NCI-H524 treated with DMSO at 0.1 percent for 48 hours (cell line): ENCODE data around the gene STAC.
"Not testable (repeated sequence)": the region's sequence is repeated elsewhere in the genome, so short reads cannot be mapped to it uniquely, and the experiment has no call there.

Source experiments
- DNase-seq: peaks from one replicate; lab custom pipeline; 2025; lab: John Stamatoyannopoulos, UW

The STAC gene

DNA sequence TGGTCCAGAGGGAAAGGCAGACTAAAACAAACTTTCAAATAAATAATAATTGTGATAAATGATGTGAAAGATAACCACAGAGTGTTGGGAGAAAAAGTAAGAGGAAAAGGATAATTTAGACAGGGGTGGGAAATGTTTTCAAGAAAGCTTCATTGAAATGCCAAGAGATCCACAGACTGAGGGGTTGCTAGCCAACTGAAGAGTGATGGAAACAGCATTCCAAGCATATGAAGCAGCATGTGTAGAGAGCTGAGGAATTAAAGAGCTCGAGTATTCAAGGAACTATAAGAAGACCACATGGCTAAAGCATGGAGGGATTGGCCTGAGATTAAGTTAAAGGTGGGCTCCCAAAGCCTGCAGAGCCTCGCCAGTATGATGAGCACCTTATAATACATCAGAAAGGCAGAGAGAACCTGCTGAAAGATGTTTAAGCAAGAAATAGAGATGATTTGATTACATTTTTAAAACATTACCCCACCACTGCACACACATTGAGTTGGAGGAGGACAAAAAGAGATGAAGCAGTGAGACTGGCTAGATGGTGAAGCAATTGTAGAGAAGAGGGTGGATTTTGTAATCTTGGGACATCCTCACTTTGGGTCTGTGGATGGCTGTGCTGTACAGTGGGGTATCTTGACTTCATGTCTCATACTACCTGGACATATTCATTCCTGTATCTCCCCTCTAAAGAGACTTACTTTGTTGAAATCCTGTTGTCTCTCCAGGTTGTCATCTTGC is 100.8 kb downstream of the STAC start:
- DNase-seq, result no peak

DNA sequence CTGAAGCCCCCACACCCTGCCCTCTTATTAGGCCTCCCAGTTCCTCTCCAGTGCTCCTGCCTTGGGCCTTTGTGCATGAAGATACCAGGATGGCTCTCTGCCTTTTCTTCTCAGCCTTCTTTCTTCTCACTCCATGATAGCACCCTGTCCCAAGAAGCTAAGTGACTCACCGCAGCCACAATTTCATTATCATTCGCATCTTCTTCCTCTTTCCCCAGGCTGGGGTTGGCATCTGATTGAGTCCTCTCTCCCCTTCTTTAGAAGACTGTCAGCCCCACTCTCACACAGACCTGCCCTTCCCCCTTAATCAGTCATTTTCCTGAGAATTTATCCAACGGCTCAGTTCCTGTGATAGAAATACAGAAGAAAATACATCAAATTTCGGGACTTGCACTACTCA is 102.0 kb downstream of the STAC start:
- DNase-seq, result no peak

DNA sequence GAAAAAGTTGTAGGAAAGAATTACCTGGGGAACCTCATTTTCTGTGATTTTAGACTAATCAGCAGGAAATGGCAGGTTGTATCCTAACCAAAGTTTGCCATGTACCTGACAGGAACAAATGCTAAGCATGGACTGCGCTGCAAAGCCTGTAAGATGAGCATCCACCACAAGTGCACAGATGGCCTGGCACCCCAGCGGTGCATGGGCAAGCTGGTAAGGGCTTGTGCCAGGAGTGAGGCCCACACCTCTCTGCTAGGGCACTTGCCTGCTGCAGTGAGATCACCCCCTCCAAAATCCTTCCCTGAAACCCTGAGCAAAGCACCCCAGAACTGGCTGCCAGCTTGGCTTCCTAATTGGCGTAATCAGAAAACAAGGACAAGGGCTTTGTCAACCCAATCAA is 102.6 kb downstream of the STAC start:
- no peak for DNase-seq

DNA sequence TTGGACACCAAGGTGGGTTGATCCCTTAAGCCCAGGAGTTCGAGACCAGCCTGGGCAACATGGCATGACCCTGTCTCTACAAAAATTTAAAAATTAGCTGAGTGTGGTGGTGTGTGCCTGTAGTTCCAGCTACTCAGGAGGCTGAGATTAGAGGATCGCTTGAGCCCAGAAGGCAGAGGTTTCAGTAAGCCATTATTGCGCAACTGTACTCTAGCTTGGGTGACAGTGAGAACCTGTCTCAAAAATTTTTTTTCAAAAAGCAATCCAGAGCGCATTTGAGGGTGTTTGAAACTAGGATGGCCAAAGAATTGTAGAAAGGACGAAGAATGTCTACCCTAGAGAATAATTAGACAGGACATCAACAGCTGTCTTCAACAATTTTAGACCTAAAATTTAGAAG is 103.4 kb downstream of the STAC start:
- DNase-seq, result no peak

DNA sequence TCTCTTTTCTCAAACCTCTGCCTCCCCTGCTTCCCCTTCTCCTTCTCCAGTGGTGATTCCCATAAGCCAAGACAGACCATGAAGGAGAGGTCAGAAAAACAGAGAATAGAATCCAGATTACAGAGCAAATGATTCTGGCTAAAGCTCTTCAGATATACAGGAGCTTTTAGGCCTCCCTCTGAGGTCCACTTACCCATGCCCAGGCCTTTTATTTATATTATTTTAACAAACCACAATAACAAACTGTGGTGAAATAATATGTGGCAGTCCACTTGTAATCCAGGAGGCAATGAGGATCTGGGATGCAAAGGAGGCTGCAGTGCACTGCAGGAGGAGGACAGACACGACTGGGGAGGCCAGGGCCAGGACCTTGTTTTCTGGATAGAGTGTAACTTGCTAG is 104.1 kb downstream of the STAC start:
- no peak for DNase-seq

DNA sequence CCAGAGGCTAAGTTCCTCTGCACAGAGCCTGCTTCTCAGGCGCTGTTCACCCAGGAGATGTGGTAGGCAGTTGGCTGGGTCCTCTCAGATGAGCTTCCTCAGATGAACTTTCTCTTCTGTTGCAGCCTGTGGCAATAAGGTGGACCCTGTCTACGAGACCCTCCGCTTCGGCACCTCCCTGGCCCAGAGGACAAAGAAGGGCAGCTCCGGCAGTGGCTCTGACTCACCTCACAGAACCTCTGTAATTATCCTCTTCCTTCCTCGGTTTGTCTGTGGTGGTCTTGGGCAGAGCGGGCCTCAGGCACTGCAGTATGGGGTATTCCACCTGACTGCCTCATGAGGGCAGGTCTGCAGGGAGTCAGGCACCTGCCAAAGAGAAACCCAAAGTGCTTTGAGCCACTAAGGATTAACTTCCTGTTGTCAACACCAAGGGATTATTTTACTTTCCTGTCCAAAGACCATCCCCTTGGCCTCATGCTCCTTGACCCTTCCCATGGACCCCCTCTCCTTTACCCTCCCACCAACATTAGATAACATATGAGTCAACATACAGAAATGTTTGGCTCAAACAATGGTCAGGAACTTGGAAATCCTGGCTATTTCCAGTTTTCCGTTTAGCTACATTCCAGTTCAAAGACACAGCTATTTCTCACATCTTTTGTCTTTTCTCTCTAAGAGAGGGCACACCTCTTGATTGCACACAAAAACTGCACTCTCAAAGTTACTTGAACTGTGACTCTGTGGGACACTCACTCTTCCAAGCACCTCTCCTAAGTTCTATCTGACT is 105.9 kb downstream of the STAC start:
- no peak for DNase-seq

DNA sequence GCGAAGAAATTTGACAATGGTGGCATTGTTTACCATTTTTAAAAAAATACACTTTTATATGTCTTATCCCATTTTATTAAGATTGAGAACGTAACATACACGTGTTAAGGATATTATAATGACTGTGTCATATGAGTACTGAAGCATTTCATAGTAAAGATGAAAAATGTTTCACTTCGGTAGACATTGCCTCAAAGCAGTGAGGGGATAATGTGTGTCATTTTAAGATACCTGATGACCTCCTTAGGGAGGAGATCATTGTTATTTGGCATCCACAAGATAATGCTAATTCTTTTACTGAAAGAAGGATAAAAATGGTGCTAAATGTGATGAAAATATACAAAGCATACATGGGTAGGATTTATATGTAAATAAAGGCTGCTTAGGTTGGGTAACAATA is 107.3 kb downstream of the STAC start:
- DNase-seq, result no peak

DNA sequence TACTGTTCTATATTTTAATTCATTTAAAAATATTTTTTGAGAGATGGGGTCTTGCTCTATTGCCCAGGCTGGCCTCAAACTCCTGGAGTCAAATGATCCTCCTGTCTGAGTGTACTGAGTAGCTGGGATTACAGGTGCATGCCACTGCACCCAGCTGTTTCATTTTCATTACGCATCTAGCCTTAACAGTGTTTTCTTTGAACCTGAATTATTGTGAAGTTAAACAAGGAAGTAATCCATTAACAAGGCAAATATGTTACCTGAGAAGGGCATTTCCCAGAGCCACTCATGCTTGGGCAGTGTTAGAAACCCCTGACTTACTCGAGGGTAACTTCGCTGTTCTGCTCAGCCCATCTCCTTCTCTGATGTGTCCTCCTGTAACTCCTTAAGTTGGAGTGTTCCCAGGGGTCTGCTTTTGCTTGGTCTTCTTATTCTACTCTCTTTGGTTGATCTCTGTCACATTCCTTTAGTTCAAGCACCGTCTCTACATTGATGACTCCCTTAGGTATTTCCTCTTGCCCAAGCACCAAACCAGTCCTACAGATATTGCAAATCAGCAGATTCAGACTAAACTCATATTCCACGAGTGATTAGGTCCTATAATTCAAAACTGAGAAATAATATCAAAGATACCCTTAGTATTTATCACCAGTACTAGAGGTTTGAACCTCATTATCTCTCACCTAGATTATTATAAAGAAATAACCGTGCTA is 107.9 kb downstream of the STAC start:
- no peak for DNase-seq

DNA sequence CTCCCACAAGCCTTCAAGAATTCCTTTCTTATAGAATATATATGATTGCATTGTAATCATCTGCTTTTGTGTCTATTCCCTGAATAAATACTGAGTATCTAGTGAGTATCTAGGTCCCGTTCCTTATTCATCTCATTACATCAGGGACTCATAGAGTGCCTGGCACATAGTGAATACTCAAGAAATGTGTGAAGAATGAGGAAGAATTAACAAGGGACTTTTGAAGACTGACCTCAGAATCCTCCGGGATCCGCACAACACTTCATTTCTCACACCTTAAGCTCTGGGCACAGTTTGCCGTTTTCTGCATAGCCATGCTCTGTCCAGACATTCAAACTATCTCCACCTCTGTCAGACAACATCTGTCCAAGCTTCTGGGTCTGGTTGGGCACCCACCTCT is 108.8 kb downstream of the STAC start:
- no peak for DNase-seq

DNA sequence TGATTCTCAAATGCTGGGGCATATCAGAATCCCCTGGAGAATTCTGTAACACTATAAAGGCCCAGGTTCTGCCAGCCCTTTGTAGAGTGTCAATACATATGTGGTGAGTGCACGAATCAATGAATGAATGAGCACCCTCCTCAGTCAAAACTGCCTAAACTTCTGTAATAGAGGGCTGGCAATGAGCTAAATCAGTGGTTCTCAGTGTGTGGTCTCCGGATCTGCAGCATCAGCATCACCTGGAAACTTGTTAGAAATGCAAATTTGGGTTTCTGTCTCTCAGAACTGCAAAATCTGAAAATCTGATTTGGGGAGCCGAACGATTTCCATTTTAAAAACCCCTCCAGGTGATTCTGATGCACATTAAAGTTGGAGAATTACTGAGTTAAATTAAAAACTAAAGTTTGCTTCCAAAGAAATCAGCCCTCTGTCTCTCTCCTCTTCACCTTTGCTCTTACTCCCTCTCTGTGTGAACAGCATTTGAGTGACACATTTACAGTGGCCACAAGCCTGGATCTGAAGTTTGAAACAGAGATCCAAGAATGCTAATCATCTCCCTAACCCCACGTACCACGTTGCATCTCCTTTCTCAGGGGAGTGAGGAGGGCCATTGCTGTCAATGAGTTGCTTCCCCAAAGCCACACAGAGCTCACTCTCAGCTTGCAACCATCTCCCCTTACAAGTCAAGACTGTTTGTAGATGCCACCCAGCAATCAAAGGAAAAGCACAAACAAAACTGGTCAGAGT is 109.5 kb downstream of the STAC start:
- no peak for DNase-seq

DNA sequence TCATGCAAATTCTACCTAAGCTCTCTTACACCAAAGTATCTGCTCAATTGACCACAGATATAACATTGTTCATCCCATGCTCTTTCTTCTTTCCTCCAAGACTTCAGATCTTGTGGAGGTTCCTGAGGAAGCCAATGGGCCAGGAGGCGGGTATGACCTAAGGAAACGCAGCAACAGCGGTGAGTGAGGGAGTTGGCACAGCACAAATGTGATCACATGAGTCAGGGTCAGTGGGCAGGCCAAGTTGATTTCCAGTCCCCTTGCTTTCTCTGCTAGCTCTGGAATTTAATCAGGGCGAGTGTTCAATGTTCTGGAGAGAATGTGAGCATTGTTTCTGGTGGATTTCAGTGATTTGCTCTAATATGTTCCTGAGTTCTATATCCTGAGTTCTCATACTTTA is 112.7 kb downstream of the STAC start:
- no peak for DNase-seq

DNA sequence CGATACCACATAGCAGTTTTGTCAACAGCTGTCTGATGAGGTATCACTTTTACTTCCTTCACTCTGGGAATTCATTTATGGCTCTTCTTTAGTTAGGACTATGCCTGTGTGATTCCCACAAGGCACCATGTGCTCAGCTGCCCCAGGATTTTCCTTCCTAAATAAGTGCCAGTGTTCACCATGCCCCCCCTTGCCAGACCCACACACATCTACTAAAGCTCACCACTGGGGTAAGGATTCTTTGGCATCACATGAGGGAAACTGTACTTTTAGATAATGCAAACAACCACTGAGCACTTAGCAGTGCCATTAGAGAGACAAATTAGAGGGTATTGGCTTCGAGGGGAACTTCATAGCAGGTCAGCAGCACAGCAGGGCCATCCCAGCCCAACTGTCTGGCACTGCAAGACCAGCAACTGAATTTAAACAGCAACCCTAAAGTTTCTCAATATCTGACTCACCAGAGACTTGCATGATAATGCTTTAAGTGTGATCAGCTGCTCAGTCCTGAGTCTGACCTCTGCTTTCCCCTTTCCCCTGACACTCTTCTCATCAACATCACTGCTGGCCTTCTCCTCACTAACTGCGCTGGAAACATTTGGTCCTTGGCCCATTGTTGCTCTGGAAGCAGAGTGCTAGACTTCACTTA is 114.3 kb downstream of the STAC start:
- no peak for DNase-seq

DNA sequence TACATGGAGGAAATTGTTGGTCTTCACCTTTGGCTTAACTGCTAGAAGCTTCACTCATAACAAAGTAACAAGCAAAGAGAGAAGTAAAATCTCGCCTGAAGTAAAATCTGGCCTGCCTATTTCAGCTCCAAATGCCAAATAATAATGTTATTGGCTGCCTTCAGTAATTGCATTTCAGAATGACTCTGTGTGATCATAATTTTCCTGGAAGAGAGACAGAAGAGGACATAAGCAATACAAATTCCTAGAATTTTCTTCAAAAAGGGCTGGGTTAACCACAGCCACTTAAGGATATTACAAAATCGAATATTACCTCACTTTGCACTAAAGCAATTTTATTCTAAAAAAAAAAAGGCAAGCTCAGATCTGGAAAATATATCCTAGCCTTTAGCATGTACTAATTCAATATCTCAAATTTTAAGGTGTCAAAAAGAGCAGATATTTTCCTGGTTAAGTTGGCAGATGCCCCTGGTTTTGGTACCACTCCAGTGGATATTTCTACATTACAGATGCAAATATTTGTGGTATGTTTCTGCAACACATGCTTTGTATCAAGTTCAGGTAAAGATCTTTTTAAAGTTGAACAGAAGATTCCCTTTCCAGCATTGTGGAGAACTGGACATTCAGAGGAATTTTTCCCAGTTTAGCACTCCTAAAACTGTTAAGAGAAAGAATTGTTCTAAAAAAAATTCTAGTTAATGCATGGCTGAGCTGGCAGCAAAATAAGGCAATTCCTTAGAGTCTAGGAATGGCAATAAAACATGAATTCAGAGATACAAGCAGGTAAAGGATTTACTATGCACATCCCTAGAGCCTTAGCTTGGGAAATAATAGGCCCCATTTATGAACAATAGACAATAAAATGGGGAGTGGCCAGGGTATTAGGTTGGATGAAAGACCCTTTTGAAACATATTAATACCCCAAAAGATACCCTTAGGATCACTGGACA is 116.7 kb downstream of the STAC start:
- DNase-seq, result no peak

DNA sequence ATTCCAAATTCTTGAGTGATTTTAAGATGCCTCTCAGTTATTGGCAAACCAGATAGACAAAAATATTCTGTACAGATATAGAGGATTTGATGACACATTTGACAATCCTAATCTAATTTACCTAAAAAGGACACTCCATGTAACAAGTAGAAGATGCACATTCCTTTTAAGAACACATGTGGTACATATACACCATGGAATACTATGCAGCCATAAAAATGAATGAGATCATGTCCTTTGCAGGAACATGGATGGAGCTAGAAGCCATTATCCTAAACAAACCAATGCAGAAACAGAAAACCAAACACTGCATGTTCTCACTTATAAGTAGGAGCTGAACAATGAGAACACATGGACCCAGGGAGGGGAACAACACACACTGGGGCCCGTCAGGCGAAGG is 119.7 kb downstream of the STAC start:
- not testable (repeated sequence) for DNase-seq

DNA sequence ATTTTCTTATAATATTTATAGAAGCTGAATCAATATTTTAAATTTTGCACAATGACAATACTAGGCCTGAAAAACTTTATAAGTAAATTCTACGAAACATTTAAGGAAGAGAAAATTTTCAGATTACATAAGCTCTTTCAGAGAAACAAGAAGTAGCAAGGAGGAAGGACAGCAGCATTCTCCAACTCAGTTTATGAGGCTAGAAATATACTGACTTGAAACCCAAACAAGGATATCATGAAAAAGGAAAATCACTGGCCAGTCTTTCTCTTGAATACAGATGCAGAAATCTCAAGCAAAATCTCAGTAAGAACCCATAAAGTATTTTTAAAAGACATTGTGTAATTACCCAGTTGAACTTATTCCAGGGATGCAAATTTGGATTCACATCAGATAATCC is 121.3 kb downstream of the STAC start:
- DNase-seq, result no peak

DNA sequence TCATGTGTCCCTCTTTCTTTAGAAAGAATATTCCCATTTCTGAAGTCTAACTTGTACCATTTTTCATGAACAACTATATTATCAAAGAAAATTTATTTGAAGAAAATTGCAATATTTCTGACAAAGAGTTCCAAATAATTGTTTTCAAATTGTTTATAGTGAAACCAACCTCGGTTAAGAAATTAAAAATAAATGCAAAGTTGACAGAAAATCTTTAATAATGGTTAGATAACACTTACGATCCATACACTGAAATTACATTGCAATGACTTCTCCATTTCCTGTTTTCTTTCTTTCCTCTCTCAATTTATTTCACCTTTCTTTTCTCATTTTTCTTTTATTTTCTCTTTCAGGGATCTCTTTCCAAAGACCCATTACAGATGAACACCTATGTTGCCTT is 125.1 kb downstream of the STAC start:
- no peak for DNase-seq

DNA sequence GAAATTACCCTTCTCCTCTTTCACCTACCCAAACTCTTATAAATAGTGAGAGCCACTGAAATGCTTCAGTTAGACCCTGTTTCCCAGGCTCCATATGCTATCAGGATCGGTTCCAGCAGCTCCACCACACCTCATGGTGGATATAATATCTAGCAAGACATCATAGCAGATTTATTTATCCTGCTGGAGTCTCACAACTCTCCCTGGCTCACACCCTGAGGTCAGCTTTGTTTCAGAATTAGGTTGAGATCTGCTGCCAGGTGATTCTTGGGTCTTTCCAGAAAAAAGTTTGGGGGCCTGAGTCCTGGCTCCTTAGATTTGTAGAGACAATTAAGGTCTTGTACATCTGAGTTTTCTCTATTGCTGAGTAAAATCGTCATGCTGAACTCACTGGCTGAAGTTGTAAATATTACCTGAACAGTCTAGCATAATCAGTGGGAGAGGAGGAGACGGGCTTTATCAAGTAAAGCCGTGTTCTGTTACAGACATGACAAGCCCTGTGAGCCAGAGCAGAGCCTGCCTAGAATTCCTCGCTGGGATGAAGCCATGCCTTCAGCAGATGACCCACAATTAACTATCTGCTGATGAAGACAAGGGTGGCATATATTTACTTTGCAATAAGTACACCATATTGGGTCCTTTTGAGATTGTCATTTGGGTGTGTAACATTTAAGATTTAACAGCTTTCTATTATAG is 131.6 kb downstream of the STAC start:
- no peak for DNase-seq

DNA sequence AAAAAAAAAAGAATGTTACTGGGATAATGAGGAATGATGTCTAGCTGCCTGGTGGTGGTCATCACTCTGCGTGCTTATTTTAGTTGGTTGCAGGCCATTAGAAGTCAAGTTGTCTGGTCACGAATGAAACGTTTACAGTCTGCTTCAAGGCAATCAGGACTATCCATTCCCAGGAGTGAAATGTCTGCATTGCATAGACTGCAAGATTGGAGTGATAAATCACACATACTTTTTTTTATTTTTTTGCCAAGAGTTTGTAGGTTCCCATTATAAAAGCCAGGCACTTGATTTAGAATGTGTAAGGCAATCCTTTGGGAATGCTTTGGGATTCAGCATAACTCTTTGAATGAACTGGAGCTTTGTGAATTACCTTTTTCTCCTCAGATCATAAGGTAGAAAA is 132.3 kb downstream of the STAC start:
- DNase-seq, result no peak

DNA sequence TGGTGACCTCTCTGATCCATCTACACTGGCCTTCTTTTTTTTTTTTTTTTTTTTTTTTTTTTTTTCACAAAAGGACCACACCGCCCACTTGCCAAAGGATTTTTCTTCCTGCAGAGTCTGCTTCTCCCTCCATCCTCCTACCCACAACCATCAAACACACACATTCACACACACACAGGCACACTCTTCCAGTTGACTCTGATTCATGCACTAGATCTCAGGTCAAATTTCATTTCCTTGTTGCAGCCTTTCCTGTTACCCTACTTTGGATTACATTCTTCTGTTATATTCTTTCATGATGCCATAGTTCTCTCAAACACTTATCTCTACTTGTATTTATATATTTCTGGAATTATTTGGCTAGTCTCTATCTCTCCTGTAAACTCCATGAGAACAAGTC is 133.9 kb downstream of the STAC start:
- DNase-seq, result no peak

DNA sequence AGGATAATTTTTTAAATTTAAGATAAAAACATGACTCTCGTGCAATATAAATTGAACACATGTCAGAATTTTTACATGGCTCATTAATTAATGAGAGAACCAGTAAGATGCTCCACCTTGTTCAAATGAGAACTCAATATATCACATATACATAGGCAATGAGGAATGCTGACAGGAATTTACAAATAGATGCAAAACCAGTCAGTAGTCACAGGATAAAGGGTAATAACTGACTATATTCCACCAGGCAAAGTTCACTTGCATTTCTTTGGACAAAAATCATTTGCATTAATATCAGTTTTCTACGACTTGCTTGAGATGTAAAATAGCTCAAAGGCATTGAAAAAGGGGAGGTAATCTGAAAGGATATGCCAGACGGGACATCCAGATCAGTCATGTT is 139.4 kb downstream of the STAC start:
- no peak for DNase-seq
